ENCODE measurements around the gene KAZN.

DNA sequence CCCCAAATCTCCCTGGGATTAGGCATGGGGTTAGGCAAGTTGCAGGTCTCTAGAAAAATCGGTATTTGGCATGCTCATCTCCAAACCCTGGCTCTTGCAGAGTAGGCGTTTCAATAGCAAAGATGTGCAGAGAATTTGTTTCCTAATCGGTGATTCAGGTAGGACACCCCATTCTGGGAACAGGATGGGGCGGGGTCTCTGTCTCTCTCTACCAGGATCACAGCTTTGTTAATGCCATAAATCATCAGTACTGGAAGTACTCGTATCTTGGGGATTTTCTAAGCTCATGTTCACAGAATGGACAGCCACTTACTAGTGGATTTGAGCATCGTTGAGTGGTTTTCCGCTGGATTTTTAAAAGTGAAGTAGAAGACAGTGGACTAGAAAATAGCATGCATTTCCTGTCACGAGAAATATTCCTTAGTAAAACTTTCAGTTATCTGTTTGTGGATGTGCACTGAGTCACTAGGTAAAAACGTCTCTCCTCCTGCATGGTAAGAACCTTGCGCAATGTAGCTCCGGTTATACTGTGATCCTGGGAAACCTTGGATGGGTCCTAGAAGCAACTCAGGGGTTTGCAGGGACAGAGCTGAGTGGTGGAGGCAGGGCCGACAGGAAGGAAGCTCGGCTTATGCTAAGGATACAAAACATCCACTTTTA is 560.2 kb downstream of the KAZN start:
- no peak for TF ChIP-seq CTCF (IDR thresholded peaks at IDR 0.05)
- TF ChIP-seq POLR2AphosphoS5 (IDR thresholded peaks at IDR 0.05), result no peak
- TF ChIP-seq POLR2A (IDR thresholded peaks at IDR 0.05), result no peak
- no peak for TF ChIP-seq EP300 (IDR thresholded peaks at IDR 0.05)
